ENCODE data around the gene EXTL1. TPM values are rescaled to one million over a fixed set of nuclear protein-coding genes. Genes with fewer than 3 reads are reported as not detected.

Gene EXTL1
- total RNA-seq, 1 donor from 2014 or later: 1.8 TPM

GRCh38 chr1:26041978-26042377 is 20.4 kb downstream of the EXTL1 start:
- Mint-ChIP-seq H3K27ac (ENCODE audit: unreplicated experiment) (no peak overlapping the region), H3K4me3 (ENCODE audit: unreplicated experiment) (no peak overlapping the region), H3K9me3 (ENCODE audit: unreplicated experiment) (no peaks in the 10 kb centered on the region), H3K27me3 (ENCODE audit: unreplicated experiment) (peaks cover 20% of the 10 kb centered on the region), H3K36me3 (ENCODE audit: low read depth, unreplicated experiment) (no peaks in the 10 kb centered on the region), H3K4me1 (ENCODE audit: unreplicated experiment) (peaks cover 6% of the 10 kb centered on the region)
- DNase-seq (ENCODE audit: low spot score): no peak
- TF ChIP-seq CTCF (IDR thresholded peaks at IDR 0.05; ENCODE audit: unreplicated experiment): no peak

GRCh38 chr1:26043765-26044164 is 22.2 kb downstream of the EXTL1 start:
- Mint-ChIP-seq H3K4me1 (ENCODE audit: unreplicated experiment) (peaks cover 6% of the 10 kb centered on the region), H3K9me3 (ENCODE audit: unreplicated experiment) (no peaks in the 10 kb centered on the region), H3K27me3 (ENCODE audit: unreplicated experiment) (peaks cover 26% of the 10 kb centered on the region), H3K36me3 (ENCODE audit: low read depth, unreplicated experiment) (no peaks in the 10 kb centered on the region), H3K27ac (ENCODE audit: unreplicated experiment) (no peak overlapping the region), H3K4me3 (ENCODE audit: unreplicated experiment) (no peak overlapping the region)
- DNase-seq (ENCODE audit: low spot score): no peak
- no peak for TF ChIP-seq CTCF (IDR thresholded peaks at IDR 0.05; ENCODE audit: unreplicated experiment)

- DNase-seq (ENCODE audit: low spot score): no peak
- H3K27me3 Mint-ChIP-seq (ENCODE audit: unreplicated experiment): peaks cover 25% of the 10 kb centered on the region
- no peaks in the 10 kb centered on the region for H3K9me3 Mint-ChIP-seq (ENCODE audit: unreplicated experiment)
- no peak overlapping the region for H3K27ac Mint-ChIP-seq (ENCODE audit: unreplicated experiment)
- no peaks in the 10 kb centered on the region for H3K36me3 Mint-ChIP-seq (ENCODE audit: low read depth, unreplicated experiment)
- H3K4me1 Mint-ChIP-seq (ENCODE audit: unreplicated experiment): peaks cover 6% of the 10 kb centered on the region
- no peak for TF ChIP-seq CTCF (IDR thresholded peaks at IDR 0.05; ENCODE audit: unreplicated experiment)
- H3K4me3 Mint-ChIP-seq (ENCODE audit: unreplicated experiment): no peak overlapping the region
Observed at GRCh38 chr1:26044414-26044813, 22.8 kb downstream of the EXTL1 start.

- Mint-ChIP-seq H3K4me1 (ENCODE audit: unreplicated experiment) (peaks cover 6% of the 10 kb centered on the region), H3K4me3 (ENCODE audit: unreplicated experiment) (peak overlapping the region; percentile 8), H3K36me3 (ENCODE audit: low read depth, unreplicated experiment) (no peaks in the 10 kb centered on the region), H3K27me3 (ENCODE audit: unreplicated experiment) (peaks cover 25% of the 10 kb centered on the region), H3K9me3 (ENCODE audit: unreplicated experiment) (no peaks in the 10 kb centered on the region), H3K27ac (ENCODE audit: unreplicated experiment) (no peak overlapping the region)
- no peak for DNase-seq (ENCODE audit: low spot score)
- no peak for TF ChIP-seq CTCF (IDR thresholded peaks at IDR 0.05; ENCODE audit: unreplicated experiment)
Observed at GRCh38 chr1:26044971-26045721, 23.6 kb downstream of the EXTL1 start.

GRCh38 chr1:26045722-26046245 is 24.2 kb downstream of the EXTL1 start, which contains the start of gene SLC30A2:
SLC30A2 (minus strand) TSS chr1:26046118; CDS start chr1:26045896, 222 bp downstream.
- peak; percentile 28 for DNase-seq (ENCODE audit: low spot score)
- H3K27ac Mint-ChIP-seq (ENCODE audit: unreplicated experiment): no peak within 1 kb of the TSS
- peaks cover 7% of the 10 kb centered on the region for H3K4me1 Mint-ChIP-seq (ENCODE audit: unreplicated experiment)
- H3K9me3 Mint-ChIP-seq (ENCODE audit: unreplicated experiment): no peaks in the 10 kb centered on the region
- H3K36me3 Mint-ChIP-seq (ENCODE audit: low read depth, unreplicated experiment): no peaks in the 10 kb centered on the region
- peaks cover 25% of the 10 kb centered on the region for H3K27me3 Mint-ChIP-seq (ENCODE audit: unreplicated experiment)
- peak within 1 kb of the TSS; percentile 8 for H3K4me3 Mint-ChIP-seq (ENCODE audit: unreplicated experiment)
- TF ChIP-seq CTCF (IDR thresholded peaks at IDR 0.05; ENCODE audit: unreplicated experiment): no peak

All from endothelial cell (in vitro differentiated cells).